SKM-1 (cell line): ENCODE results near the gene MSI1.

Source experiments
- DNase-seq: peaks from one replicate; lab custom pipeline; 2025; ENCODE audit not compliant: unreplicated experiment; lab: John Stamatoyannopoulos, UW

Gene MSI1

GRCh38 chr12:120377611-120378010 is 8.6 kb upstream of the MSI1 start:
- no peak for DNase-seq

GRCh38 chr12:120376934-120377572 is 8.1 kb upstream of the MSI1 start:
- no peak for DNase-seq

- no peak for DNase-seq
Measured at GRCh38 chr12:120376416-120376815, 7.5 kb upstream of the MSI1 start.

GRCh38 chr12:120376009-120376408 is 7.0 kb upstream of the MSI1 start:
- no peak for DNase-seq

DNA sequence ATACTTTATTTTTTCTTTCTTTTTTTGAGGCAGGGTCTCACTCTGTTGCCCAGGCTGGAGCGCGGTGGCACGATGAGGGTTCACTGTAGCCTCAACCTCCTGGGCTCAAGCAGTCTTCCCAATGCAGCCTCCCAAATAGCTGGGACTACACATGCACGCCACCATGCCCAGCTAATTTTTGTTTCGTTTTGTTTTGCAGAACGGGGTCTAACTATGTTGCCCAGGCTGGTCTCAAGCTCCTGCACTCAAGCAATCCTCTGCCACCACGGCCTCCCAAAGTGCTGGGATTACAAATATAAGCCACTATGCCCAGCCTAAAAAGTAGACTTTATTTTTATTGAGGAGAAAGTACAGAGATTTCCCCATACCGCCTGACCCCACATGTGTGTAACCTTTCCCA is 4.7 kb upstream of the MSI1 start:
- DNase-seq, result no peak

- DNase-seq, result no peak
Measured at GRCh38 chr12:120370343-120371243, 1.6 kb upstream of the MSI1 start.

DNA sequence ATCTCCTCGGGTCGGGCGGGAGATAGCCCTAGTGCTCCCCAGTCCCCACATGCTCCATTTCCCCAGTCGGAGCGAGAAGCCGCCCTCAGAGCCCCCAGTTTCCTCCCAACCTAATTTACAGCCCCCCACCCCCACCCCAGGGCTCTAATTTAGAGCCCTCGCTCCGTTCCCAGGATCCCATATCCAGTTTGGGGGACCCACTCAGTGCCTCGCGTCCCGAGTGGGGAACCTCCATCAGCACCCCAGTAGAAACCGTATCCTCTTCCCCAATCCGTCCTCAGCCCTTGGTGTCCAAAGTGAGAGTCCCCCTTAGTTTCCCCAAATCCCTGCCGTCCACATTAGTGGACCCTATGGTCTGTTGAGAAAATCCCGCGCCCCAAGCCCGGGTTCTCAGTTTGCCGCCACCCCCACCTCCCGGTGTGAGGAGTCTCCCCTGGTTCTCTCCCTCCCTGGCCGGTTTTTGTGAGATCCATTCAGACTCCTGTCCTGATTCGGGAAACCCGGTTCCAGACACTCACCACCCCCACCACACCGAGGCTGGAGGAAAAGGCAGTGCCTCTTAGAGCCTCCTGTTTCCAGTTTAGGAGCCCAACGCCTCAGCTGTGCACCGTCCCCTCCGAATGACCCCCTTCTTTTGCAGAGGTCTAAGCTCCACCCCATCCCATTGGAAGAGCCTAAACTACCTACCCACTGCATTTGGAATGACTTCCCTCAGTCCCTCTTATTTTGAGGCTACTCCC is 809 bp upstream of the MSI1 start:
- DNase-seq, result no peak

GRCh38 chr12:120367924-120368788 is 808 bp downstream of the MSI1 start:
- no peak for DNase-seq

- DNase-seq, result no peak
Measured at GRCh38 chr12:120367233-120367923, 1.6 kb downstream of the MSI1 start.

GRCh38 chr12:120366845-120367232 is 2.1 kb downstream of the MSI1 start:
- DNase-seq, result no peak

DNA sequence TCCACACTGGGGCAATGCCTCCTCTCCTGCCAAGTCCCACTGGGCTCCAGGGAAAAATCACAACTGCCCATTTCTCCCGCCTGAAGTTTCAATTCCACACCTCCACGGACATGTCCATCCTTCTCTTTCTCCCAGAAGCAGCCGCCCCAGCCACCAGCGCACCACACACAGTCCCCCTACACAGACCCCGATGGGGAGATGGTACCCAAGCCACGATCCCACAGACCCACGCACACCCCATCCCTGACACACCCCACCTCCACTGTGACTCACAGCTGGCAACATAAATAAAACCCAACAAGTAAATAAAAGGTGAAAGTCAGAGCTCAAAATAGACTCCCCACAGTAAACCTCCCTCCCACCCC is 2.6 kb downstream of the MSI1 start:
- DNase-seq, result no peak

- DNase-seq, result no peak
Measured at GRCh38 chr12:120365675-120366340, 3.2 kb downstream of the MSI1 start.

DNA sequence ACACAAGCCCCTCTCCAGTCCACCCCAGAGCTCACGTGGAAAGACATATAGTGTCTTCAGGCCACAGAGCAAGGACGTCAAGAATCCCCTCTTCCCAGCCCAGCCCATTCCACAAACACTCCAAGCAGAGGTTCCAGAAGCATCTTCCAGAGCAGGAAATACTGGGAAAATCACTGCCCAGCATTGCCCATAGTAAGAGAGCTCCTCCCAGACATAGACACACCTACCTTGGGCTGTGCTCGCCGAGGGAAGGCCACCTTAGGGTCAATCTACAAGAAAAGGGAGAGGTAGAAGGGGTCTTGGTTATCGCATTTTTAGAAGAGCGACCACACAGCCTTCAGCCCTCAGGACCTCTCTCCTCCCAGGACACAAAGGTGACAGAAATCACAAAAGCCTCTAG is 4.5 kb downstream of the MSI1 start:
- no peak for DNase-seq

DNA sequence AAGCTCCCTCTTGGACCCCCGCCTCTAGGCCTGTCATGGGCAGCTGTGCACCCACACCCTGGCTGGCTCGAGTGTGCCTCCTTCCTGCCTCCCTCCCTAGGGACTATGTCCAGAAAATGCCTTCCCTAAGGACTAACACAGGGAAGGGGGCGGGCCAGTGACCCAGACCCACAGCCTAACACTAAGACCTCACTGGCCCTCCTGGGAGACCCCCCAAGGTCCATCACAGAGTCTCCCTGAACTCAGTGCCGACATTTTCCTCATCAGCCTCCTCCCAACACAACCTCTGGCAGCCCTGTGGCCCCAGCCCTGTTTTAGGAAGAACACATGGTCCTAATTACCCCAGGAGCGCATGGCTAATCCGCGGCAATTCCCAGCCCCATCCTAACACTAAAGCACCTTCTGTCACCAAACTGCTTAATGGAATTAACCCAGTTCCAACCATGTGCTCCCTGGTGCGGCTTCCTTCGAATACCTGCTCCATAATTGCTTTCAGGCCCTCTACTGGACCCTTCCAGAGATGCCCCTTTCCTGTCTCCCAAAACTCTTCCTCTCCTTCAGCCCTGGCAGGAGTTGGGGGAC is 5.6 kb downstream of the MSI1 start:
- DNase-seq, result no peak

DNA sequence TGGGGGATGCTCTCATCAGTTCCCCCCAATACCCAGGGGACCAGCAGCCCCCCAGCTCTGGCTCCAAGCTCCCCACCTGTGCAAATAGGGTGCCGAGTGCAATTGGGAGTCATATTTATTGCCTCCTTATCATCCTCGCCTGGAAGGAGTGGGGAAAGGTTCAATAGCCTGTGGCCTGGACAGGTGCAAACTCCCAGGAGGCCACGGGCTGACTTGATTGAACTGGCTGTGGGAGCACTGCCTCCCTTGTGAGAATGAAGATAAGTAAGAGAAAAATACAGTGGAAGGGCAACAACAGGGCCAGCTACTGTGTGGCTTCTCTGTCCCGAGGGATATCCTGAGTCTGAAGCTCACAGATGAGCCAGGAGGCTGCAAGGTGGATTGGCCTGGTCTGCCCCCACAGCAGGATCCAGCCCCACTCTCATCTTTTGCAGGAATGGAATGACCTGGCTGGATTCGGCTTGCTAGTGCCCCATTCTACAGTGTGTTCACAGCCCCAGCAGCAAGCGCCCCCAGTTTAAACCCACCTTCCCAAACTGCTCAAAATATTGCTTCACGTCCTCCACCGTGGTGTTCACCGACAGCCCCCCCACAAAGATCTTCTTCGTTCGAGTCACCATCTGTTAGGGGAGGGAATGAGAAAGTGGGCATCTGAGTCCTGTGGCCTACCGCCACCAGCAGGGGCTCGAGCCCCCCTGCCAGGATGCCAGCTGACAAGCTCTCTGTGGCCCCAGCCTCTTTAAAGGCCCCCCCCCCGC is 6.3 kb downstream of the MSI1 start:
- DNase-seq, result no peak

GRCh38 chr12:120361506-120362208 is 7.3 kb downstream of the MSI1 start:
- DNase-seq, result no peak

DNA sequence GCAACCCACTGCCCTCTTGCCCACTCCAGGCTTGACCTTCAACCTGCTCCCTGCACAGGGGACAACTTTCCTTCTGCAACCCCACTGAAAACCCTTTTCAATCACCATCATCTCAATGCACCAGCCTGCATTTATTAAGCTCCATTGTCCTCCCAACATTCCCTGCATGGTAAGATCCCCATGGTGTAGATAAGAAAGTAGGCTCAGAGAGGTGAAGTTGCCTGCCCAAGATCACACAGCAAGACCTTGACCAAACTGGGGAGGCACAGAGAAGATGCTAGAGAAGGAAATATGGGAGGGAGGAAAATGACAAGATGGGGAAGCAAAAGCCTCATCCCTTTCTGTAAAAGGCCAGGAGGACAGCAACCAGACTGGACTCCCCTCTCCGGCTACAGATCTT is 9.8 kb downstream of the MSI1 start:
- no peak for DNase-seq

GRCh38 chr12:120358412-120359100 is 10.4 kb downstream of the MSI1 start:
- DNase-seq, result no peak
